Cerebellar nuclear complex (tissue), 1 donor: Measurements from ENCODE around the gene CLHC1.
"Not testable (repeated sequence)": the region's sequence is repeated elsewhere in the genome, so short reads cannot be mapped to it uniquely, and the experiment has no call there.

Experiments used
- DNase-seq, 2 experiments: peaks; one replicate each; lab custom pipeline; 2025; lab: John Stamatoyannopoulos, UW

Gene CLHC1

GRCh38 chr2:55232084-55232862 lies at the start of gene CLHC1, which contains the start of gene RPS27A:
TSS of gene CLHC1 (minus strand) at chr2:55232293. CDS start at chr2:55222411, 9,882 bp downstream.
TSS of gene RPS27A (plus strand) at chr2:55232688. CDS start at chr2:55232825, 137 bp downstream.
- DNase-seq = peak; percentile 64 to 82

- DNase-seq = not testable (repeated sequence)
Measured at GRCh38 chr2:55280851-55281546, 48.9 kb upstream of the CLHC1 start.

- not testable (repeated sequence) for DNase-seq
Measured at GRCh38 chr2:55279859-55280424, 47.8 kb upstream of the CLHC1 start.

GRCh38 chr2:55279214-55279835 lies 47.2 kb upstream of the CLHC1 start:
- DNase-seq = not testable (repeated sequence)

- no peak for DNase-seq
Measured at GRCh38 chr2:55277310-55277709, 45.2 kb upstream of the CLHC1 start.

- not testable (repeated sequence) for DNase-seq
Measured at GRCh38 chr2:55274346-55274745, 42.3 kb upstream of the CLHC1 start.

- DNase-seq = no peak
Measured at GRCh38 chr2:55269645-55269990, 37.5 kb upstream of the CLHC1 start.

- peak in 1 of 2 experiments; percentile 81 for DNase-seq
Measured at GRCh38 chr2:55268907-55269644, 37.0 kb upstream of the CLHC1 start, which contains the start of gene MTIF2. TSS of gene MTIF2 (minus strand) at chr2:55269231. CDS start at chr2:55263858, 5,373 bp downstream.

GRCh38 chr2:55268288-55268906 lies 36.3 kb upstream of the CLHC1 start:
- no peak for DNase-seq

GRCh38 chr2:55259586-55259985 lies 27.5 kb upstream of the CLHC1 start:
- DNase-seq = not testable (repeated sequence)

GRCh38 chr2:55252832-55253231 lies 20.7 kb upstream of the CLHC1 start:
- DNase-seq = no peak

GRCh38 chr2:55247025-55247424 lies 14.9 kb upstream of the CLHC1 start:
- DNase-seq = no peak

GRCh38 chr2:55245411-55245810 lies 13.3 kb upstream of the CLHC1 start:
- no peak for DNase-seq

GRCh38 chr2:55242617-55243016 lies 10.5 kb upstream of the CLHC1 start:
- DNase-seq = no peak

GRCh38 chr2:55241582-55241981 lies 9.5 kb upstream of the CLHC1 start:
- not testable (repeated sequence) for DNase-seq

- no peak for DNase-seq
Measured at GRCh38 chr2:55239656-55240222, 7.6 kb upstream of the CLHC1 start.

- DNase-seq = no peak
Measured at GRCh38 chr2:55236992-55237543, 5.0 kb upstream of the CLHC1 start.

GRCh38 chr2:55235724-55236538 lies 3.8 kb upstream of the CLHC1 start:
- no peak for DNase-seq

GRCh38 chr2:55233658-55233940 lies 1.5 kb upstream of the CLHC1 start:
- DNase-seq = no peak
